Stimulated activated memory B cell treated with anti-CD40 and anti-IgM and Interleukin-4, amounts not matched to agents 10 μg/mL and 1 μg/mL and 100 μg/mL, for 72 hours (primary cell): Measurements from ENCODE around the gene UPF3A.
"Not testable (repeated sequence)": the region's sequence is repeated elsewhere in the genome, so short reads cannot be mapped to it uniquely, and the experiment has no call there.

Experiments
- ATAC-seq: fragments of 150-1000 bp; cut with Tn5 transposase; 2 replicates; pipeline ENCODE4 v1.10.0; 2021
- H3K27ac Mint-ChIP-seq: one replicate; pipeline ENCODE4 v1.8.0; 2022; ENCODE audit warnings: mild to moderate bottlenecking, mixed read lengths
- H3K27me3 Mint-ChIP-seq: one replicate; pipeline ENCODE4 v1.8.0; 2022; ENCODE audit warnings: mixed read lengths
- H3K36me3 Mint-ChIP-seq: one replicate; pipeline ENCODE4 v1.8.0; 2022; ENCODE audit warnings: mixed read lengths
- H3K4me1 Mint-ChIP-seq: one replicate; pipeline ENCODE4 v1.8.0; 2022; ENCODE audit warnings: mixed read lengths
- H3K4me3 Mint-ChIP-seq: one replicate; pipeline ENCODE4 v1.8.0; 2022; ENCODE audit warnings: mild to moderate bottlenecking, moderate library complexity, mixed read lengths
- H3K9me3 Mint-ChIP-seq: one replicate; pipeline ENCODE4 v1.8.0; 2022; ENCODE audit warnings: mixed read lengths

The UPF3A gene

GRCh38 chr13:114257014-114257413 is 24.4 kb upstream of the UPF3A start:
- H3K4me3 Mint-ChIP-seq, result no peak overlapping the region
- H3K27ac Mint-ChIP-seq, result no peak overlapping the region
- H3K4me1 Mint-ChIP-seq, result peaks cover 33% of the 10 kb centered on the region
- H3K36me3 Mint-ChIP-seq, result peaks cover 60% of the 10 kb centered on the region
- no peaks in the 10 kb centered on the region for H3K27me3 Mint-ChIP-seq
- no peak for ATAC-seq
- no peaks in the 10 kb centered on the region for H3K9me3 Mint-ChIP-seq

GRCh38 chr13:114258589-114258988 is 22.8 kb upstream of the UPF3A start:
- H3K9me3 Mint-ChIP-seq, result no peaks in the 10 kb centered on the region
- peaks cover 48% of the 10 kb centered on the region for H3K4me1 Mint-ChIP-seq
- H3K27ac Mint-ChIP-seq, result no peak overlapping the region

DNA sequence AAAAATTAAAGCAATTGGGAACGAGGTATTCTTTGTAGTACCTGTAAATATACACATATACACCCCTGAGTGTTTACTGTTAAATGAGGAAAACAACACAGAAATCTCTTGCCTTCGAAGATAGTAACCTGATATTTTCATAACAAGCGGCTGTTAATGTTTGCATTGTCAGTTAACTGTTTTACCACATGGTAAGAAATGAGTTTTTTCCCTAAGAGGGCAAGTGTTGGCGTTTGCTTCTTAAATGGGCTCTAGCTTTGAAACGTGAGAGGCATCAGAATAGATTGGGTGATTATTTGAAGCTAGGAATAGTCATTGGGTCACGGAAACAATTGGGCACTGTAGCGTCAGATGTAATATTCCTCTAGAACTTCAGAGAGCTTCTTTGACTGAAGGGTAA is 22.0 kb upstream of the UPF3A start:
- H3K4me1 Mint-ChIP-seq, result peaks cover 52% of the 10 kb centered on the region
- no peak for ATAC-seq
- H3K27ac Mint-ChIP-seq, result no peak overlapping the region
- H3K9me3 Mint-ChIP-seq, result no peaks in the 10 kb centered on the region
- H3K27me3 Mint-ChIP-seq, result no peaks in the 10 kb centered on the region
- H3K36me3 Mint-ChIP-seq, result peaks cover 68% of the 10 kb centered on the region
- H3K4me3 Mint-ChIP-seq, result no peak overlapping the region

More at GRCh38 chr13:114258589-114258988, 22.8 kb upstream of the UPF3A start:
- Mint-ChIP-seq H3K27me3 (no peaks in the 10 kb centered on the region), H3K36me3 (peaks cover 72% of the 10 kb centered on the region), H3K4me3 (no peak overlapping the region)
- no peak for ATAC-seq

DNA sequence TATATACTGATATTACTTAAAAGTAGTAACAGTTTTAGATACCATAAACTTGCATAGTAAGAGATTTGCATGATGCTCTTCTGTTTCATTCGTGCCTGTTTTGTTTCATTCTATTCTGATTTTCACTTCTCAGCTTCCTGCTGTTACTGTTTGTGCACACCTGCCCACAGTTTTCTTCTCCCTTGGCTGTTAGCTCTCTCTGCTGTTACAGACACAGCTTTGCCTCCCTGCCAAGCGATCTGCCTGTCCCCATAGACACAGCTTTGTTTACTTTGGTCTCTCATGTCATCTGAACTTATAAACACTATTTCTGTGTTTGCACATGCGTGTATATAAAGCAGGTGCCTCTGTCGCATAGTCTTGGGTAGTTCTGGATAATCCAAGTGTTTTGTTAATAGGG is 21.4 kb upstream of the UPF3A start:
- Mint-ChIP-seq H3K27ac (peak overlapping the region; percentile 74), H3K27me3 (no peaks in the 10 kb centered on the region), H3K36me3 (peaks cover 62% of the 10 kb centered on the region), H3K4me1 (peaks cover 52% of the 10 kb centered on the region), H3K9me3 (no peaks in the 10 kb centered on the region), H3K4me3 (no peak overlapping the region)
- ATAC-seq, result no peak

- no peaks in the 10 kb centered on the region for H3K27me3 Mint-ChIP-seq
- peak overlapping the region; percentile 14 for H3K4me3 Mint-ChIP-seq
- peak overlapping the region; percentile 74 for H3K27ac Mint-ChIP-seq
- H3K9me3 Mint-ChIP-seq, result no peaks in the 10 kb centered on the region
- ATAC-seq, result peak; percentile 67
- peaks cover 52% of the 10 kb centered on the region for H3K4me1 Mint-ChIP-seq
- H3K36me3 Mint-ChIP-seq, result peaks cover 62% of the 10 kb centered on the region
These were observed 20.6 kb upstream of the UPF3A start for GRCh38 chr13:114260814-114261213.

DNA sequence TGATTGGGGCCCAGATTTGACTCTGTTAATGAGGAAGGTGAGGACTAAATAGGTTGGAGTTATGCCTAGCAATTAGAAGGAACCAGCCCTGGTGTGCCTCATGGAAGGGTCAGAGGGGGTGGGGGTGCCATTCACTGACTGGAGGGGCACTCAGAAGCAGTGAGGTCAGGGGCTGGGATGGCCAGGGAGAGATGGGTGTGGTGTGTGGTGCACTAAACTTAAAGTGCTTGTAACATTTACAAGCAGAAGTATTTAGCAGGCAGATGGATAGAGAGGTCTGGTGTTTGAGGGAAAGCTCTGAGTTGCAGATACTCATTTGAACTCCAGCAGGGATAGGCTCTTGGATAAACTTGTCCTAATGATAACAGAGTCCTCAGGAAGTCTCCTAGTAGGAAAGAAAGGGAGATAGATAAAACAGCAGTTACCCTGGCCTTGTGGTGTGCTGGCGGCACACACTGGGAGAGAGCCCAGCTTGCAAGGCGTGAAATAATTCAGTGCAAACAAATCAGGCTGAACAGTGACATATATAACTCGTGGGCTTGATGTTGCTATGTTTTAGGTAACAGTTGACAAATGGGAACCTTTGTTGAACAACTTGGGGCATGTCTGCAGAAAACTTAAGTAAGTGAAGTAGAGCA is 20.0 kb upstream of the UPF3A start:
- ATAC-seq, result no peak
- Mint-ChIP-seq H3K9me3 (no peaks in the 10 kb centered on the region), H3K4me1 (peaks cover 47% of the 10 kb centered on the region), H3K36me3 (peaks cover 62% of the 10 kb centered on the region), H3K27ac (peak overlapping the region; percentile 74), H3K27me3 (no peaks in the 10 kb centered on the region), H3K4me3 (peak overlapping the region; percentile 14)

DNA sequence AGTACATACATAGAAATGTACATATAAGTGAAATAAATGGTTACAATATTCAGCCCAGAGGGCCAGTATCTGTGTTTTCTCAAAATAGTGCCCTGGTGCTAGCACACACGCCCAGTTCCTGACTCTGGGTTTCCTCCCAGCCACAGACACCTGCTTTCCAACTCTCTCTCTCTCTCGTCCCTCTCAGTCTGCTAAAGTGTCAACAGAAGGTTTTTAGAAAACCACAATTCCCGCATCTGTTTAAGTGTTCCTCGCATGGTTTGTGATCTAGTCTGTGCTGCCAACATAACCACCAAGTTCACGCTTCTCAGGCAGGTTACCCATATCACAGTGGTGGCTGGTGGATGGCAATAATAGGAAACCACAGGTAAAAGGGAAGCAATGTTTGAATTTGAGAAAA is 17.8 kb upstream of the UPF3A start:
- peaks cover 71% of the 10 kb centered on the region for H3K36me3 Mint-ChIP-seq

DNA sequence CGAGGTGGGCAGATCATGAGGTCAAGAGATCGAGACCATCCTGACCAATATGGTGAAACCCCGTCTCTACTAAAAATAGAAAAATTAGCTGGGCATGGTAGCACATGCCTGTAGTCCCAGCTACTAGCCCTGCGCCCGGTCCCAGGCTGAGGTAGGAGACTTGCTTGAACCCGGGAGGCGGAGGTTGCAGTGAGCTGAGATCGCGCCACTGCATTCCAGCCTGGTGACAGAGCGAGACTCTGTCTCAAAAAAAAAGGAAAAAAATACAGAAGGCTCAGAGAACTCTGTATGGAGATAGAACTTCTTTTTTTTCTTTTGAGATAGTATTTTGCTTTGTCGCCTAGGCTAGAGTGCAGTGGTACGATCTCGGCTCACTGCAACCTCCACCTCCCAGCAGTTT is 17.1 kb upstream of the UPF3A start:
- Mint-ChIP-seq H3K36me3 (peaks cover 74% of the 10 kb centered on the region), H3K4me1 (peaks cover 50% of the 10 kb centered on the region)
- not testable (repeated sequence) for ATAC-seq, H3K4me3 Mint-ChIP-seq, H3K27me3 Mint-ChIP-seq, H3K9me3 Mint-ChIP-seq, H3K27ac Mint-ChIP-seq

More for the DNA sequence above, 17.8 kb upstream of the UPF3A start:
- peak overlapping the region; percentile 21 for H3K27ac Mint-ChIP-seq
- ATAC-seq, result peak; percentile 53
- H3K4me1 Mint-ChIP-seq, result peaks cover 50% of the 10 kb centered on the region
- no peaks in the 10 kb centered on the region for H3K27me3 Mint-ChIP-seq
- peaks cover 3% of the 10 kb centered on the region for H3K9me3 Mint-ChIP-seq
- H3K4me3 Mint-ChIP-seq, result peak overlapping the region; percentile 56

DNA sequence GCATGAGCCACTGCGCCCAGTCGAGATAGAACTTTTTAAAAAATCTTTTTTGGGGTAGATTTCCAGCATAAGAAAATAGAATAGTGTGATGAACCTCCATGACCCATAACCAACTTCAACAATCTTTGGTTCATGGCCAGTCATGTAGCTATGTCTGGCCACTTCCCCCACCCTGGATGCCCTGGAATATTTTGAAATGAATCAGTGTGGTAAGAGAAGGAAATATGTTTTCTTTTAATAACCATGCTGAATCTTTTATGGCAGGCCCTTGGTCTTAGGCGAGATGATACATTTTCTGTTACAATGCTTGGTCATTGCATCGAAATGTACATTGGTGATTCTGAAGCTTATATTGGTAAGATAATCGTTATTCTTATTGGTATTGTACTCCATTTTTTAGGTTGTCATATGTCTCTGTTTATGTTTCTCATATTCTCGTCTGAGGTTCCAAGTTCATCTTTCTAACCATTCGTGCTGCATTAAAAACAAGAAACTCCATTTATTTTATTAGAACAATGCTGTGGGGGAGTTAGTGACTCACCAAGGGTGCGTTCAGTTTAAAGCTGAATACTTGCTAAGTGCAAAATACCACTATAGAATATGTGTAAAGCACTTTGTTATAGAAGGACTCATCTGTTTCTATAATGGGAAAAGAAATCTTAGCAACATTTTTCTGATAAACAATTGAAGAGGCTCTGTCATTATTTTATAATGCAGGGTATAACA is 16.4 kb upstream of the UPF3A start:
- no peaks in the 10 kb centered on the region for H3K27me3 Mint-ChIP-seq
- peaks cover 74% of the 10 kb centered on the region for H3K36me3 Mint-ChIP-seq
- H3K4me3 Mint-ChIP-seq, result no peak overlapping the region
- ATAC-seq, result no peak
- no peak overlapping the region for H3K27ac Mint-ChIP-seq
- peaks cover 42% of the 10 kb centered on the region for H3K4me1 Mint-ChIP-seq
- H3K9me3 Mint-ChIP-seq, result peaks cover 3% of the 10 kb centered on the region

GRCh38 chr13:114266241-114266640 is 15.2 kb upstream of the UPF3A start:
- no peak for ATAC-seq
- no peak overlapping the region for H3K27ac Mint-ChIP-seq
- peaks cover 3% of the 10 kb centered on the region for H3K9me3 Mint-ChIP-seq
- H3K36me3 Mint-ChIP-seq, result peaks cover 71% of the 10 kb centered on the region
- H3K4me1 Mint-ChIP-seq, result peaks cover 31% of the 10 kb centered on the region
- H3K4me3 Mint-ChIP-seq, result no peak overlapping the region
- H3K27me3 Mint-ChIP-seq, result no peaks in the 10 kb centered on the region

GRCh38 chr13:114268344-114269280 is 12.8 kb upstream of the UPF3A start:
- ATAC-seq, result no peak

GRCh38 chr13:114269281-114269770 is 12.1 kb upstream of the UPF3A start:
- Mint-ChIP-seq H3K36me3 (peaks cover 72% of the 10 kb centered on the region), H3K9me3 (peaks cover 3% of the 10 kb centered on the region), H3K4me3 (no peak overlapping the region), H3K27ac (peak overlapping the region; percentile 30), H3K27me3 (no peaks in the 10 kb centered on the region), H3K4me1 (peaks cover 7% of the 10 kb centered on the region)
- no peak for ATAC-seq

More at GRCh38 chr13:114268344-114269280, 12.8 kb upstream of the UPF3A start:
- Mint-ChIP-seq H3K27ac (peak overlapping the region; percentile 61), H3K4me3 (no peak overlapping the region), H3K27me3 (no peaks in the 10 kb centered on the region), H3K36me3 (peaks cover 71% of the 10 kb centered on the region), H3K4me1 (peaks cover 10% of the 10 kb centered on the region), H3K9me3 (peaks cover 3% of the 10 kb centered on the region)

DNA sequence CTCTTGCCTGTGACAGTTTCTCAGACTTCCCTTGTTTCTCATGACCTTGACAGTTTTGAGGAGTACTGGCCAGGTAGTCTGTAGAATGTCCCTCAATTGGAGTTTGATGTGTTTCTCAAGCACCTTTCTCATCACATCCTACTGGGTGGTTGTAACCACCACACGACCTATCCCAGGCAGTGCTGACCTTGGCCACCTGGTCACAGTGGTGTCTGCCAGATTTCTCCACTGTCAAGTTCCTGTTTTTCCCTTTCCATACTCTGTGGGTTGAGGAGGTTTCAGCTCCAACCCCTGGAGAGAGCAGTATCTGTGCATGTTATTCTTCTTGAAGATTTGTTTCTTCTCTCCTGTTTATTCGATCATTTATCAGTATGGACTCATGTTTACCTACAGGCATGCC is 8.4 kb upstream of the UPF3A start:
- Mint-ChIP-seq H3K27me3 (no peaks in the 10 kb centered on the region), H3K27ac (no peak overlapping the region), H3K9me3 (peaks cover 2% of the 10 kb centered on the region), H3K36me3 (peaks cover 62% of the 10 kb centered on the region), H3K4me3 (no peak overlapping the region), H3K4me1 (peaks cover 4% of the 10 kb centered on the region)
- ATAC-seq, result no peak

DNA sequence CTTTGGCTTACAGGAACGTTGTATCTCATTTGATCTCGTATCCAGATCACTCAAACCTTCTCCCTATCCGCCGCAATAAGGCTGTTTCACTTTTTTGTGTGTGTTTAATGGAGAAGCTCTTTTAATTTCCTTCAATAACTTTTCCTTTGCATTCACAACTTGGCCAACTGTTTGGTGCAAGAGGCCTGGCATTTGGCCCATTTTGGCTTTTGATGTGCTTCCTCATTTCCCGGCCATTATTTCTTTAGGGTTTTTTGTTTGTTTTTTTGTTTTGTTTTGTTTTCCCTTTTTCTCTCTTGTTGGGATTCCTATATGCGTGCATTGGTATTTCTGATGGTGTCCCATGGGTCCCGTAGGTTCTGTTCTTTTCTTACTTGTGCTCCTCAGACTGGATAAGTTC is 6.1 kb upstream of the UPF3A start:
- Mint-ChIP-seq H3K4me3 (no peak overlapping the region), H3K4me1 (peaks cover 10% of the 10 kb centered on the region), H3K27ac (no peak overlapping the region), H3K27me3 (no peaks in the 10 kb centered on the region), H3K9me3 (no peaks in the 10 kb centered on the region), H3K36me3 (peaks cover 46% of the 10 kb centered on the region)
- no peak for ATAC-seq

GRCh38 chr13:114279146-114279545 is 2.3 kb upstream of the UPF3A start:
- H3K36me3 Mint-ChIP-seq, result peaks cover 25% of the 10 kb centered on the region
- no peaks in the 10 kb centered on the region for H3K27me3 Mint-ChIP-seq
- peaks cover 25% of the 10 kb centered on the region for H3K4me1 Mint-ChIP-seq
- no peak for ATAC-seq
- H3K9me3 Mint-ChIP-seq, result no peaks in the 10 kb centered on the region
- peak overlapping the region; percentile 99 for H3K27ac Mint-ChIP-seq
- H3K4me3 Mint-ChIP-seq, result no peak overlapping the region
